K562 (cell line): ENCODE results near the gene SAP130. TPM values are rescaled to one million over a fixed set of nuclear protein-coding genes. Genes with fewer than 3 reads are reported as not detected.

ENCODE experiments used
- ATAC-seq: fragments of 200-7000 bp; cut with Tn5 transposase; 3 replicates; pipeline ENCODE4 v1.9.1; 2020; ENCODE audit warnings: moderate library complexity
- BruUV-seq: library from RNA; stranded (reverse); fragments of 400-500 nt; replicated peaks from 2 replicates; lab custom pipeline; 2021; lab: Mats Ljungman, UMichigan
- CTCF ChIA-PET: fragments of 300-600 bp; formaldehyde crosslinking; extraction: SDS; loops from one replicate; lab custom pipeline; 2021; ENCODE audit warnings: low intra/inter-chr PET ratio; lab: Yijun Ruan, JAX
- POLR2A ChIA-PET: fragments of 300-600, 350-650 bp; sonication (Branson Sonifier 250); formaldehyde crosslinking; extraction: SDS; loops from one replicate; lab custom pipeline; 2021; ENCODE audit warnings: antibody characterized with exemption, inconsistent platforms; lab: Yijun Ruan, JAX
- DNase-seq, 4 experiments: peaks; one replicate each; pipeline versions ENCODE4 v3.0.0 to v3.0.0-alpha.2; 2011 to 2018; ENCODE audit warnings: low spot score in 3 of 4, mixed read lengths in 3 of 4; ENCODE audit errors: extremely low read depth in 1 of 4
- FAIRE-seq: peaks from 2 replicates; lab custom pipeline; 2011; peaks lifted over from hg19 to GRCh38; lab: Jason Lieb, UNC
- H2AFZ ChIP-seq: 2 replicates; pipeline ENCODE4 v1.6.0; 2011; ENCODE audit warnings: low read depth, low read length, control low read depth, inconsistent platforms
- H3K27ac ChIP-seq: fragments of 200-600 bp; 3 replicates; pipeline ENCODE4 v1.8.0; 2011; ENCODE audit warnings: low read depth, mild to moderate bottlenecking, control low read depth, inconsistent platforms, low read length, moderate library complexity, mixed read lengths; ENCODE audit errors: extremely low read depth
- H3K27me3 ChIP-seq, 2 experiments: fragments of 300-600 bp in 1 of 2; 2 replicates in 1 of 2; 3 replicates in 1 of 2; pipeline versions ENCODE4 v1.6.0 to v1.8.0; 2011; ENCODE audit warnings: inconsistent platforms in 2 of 2, low read length in 2 of 2, mild to moderate bottlenecking in 1 of 2, mixed read lengths in 1 of 2, moderate library complexity in 1 of 2; ENCODE audit not compliant: control insufficient read depth in 2 of 2, insufficient read depth in 2 of 2
- H3K36me3 ChIP-seq: fragments of 300-600 bp; 3 replicates; pipeline ENCODE4 v1.8.0; 2011; ENCODE audit warnings: mild to moderate bottlenecking, low read length, inconsistent platforms; ENCODE audit not compliant: control insufficient read depth, insufficient read depth
- H3K4me1 ChIP-seq, 2 experiments: fragments of 200-600 bp in 1 of 2; replicated peaks in 1 of 2; 2 replicates in 1 of 2; 3 replicates in 1 of 2; pipeline versions ENCODE4 v1.5.1 to v1.8.0; 2011; ENCODE audit warnings: inconsistent platforms in 2 of 2, low read length in 2 of 2, mild to moderate bottlenecking in 1 of 2, mixed read lengths in 1 of 2, moderate library complexity in 1 of 2; ENCODE audit not compliant: control insufficient read depth in 2 of 2, insufficient read depth in 2 of 2
- H3K4me2 ChIP-seq: 2 replicates; pipeline ENCODE4 v1.6.1; 2011; ENCODE audit warnings: low read length, control low read depth, inconsistent platforms, mixed read lengths; ENCODE audit not compliant: insufficient read depth
- H3K4me3 ChIP-seq: fragments of 200-600 bp; sonication (generic), shearing (Covaris generic); 2 replicates; pipeline ENCODE4 v1.5.1; 2016; ENCODE audit warnings: control low read depth, inconsistent platforms
- H3K79me2 ChIP-seq: fragments of 200-600 bp; 3 replicates; pipeline ENCODE4 v1.8.0; 2011; ENCODE audit warnings: low read length, inconsistent platforms; ENCODE audit not compliant: control insufficient read depth, insufficient read depth
- H3K9ac ChIP-seq, 2 experiments: 2 replicates each; pipeline versions ENCODE4 v1.6.0 to v1.6.1; 2011; ENCODE audit warnings: low read depth in 2 of 2, low read length in 2 of 2, control low read depth in 1 of 2, inconsistent platforms in 1 of 2, mild to moderate bottlenecking in 1 of 2, mixed read lengths in 1 of 2; ENCODE audit not compliant: insufficient read depth in 1 of 2
- H3K9me1 ChIP-seq: one replicate; pipeline ENCODE4 v1.6.0; 2011; ENCODE audit warnings: inconsistent platforms, mild to moderate bottlenecking, low read length, moderate library complexity; ENCODE audit not compliant: control insufficient read depth, insufficient read depth
- H3K9me3 ChIP-seq: replicated peaks from 2 replicates; pipeline ENCODE4 v1.5.1; 2011; ENCODE audit warnings: low read depth, low read length, inconsistent platforms; ENCODE audit not compliant: control insufficient read depth, insufficient read depth
- H4K20me1 ChIP-seq: replicated peaks from 2 replicates; pipeline ENCODE4 v1.6.1; 2011; ENCODE audit warnings: low read length, inconsistent platforms, mixed read lengths; ENCODE audit not compliant: control insufficient read depth, insufficient read depth
- CEBPZ ChIP-seq: fragments of 150-350 bp; IDR thresholded peaks from 2 replicates; pipeline ENCODE4 v1.6.1; 2014; ENCODE audit warnings: low read depth, mild to moderate bottlenecking, low read length, borderline replicate concordance
- MEF2A ChIP-seq: IDR thresholded peaks from 2 replicates; pipeline ENCODE4 v1.6.1; 2011; ENCODE audit warnings: low read depth, mild to moderate bottlenecking, low read length, moderate library complexity; ENCODE audit not compliant: control insufficient read depth
- THRA ChIP-seq: fragments of 450-650 bp; IDR thresholded peaks from 2 replicates; pipeline ENCODE4 v1.6.1; 2017; ENCODE audit warnings: mild to moderate bottlenecking, moderate library complexity
- ZNF133 ChIP-seq: fragments of 250-450 bp; sonication (Bioruptor Pico); IDR thresholded peaks from 2 replicates; pipeline ENCODE4 v1.4.0; 2020; ENCODE audit warnings: mild to moderate bottlenecking
- ZNF239 ChIP-seq: fragments of 250-450 bp; sonication (Bioruptor Pico); IDR thresholded peaks from 2 replicates; pipeline ENCODE4 v1.4.0; 2020; ENCODE audit warnings: mild to moderate bottlenecking
- WGBS: fragments of 100-300 bp; shearing (Covaris generic); methylation state at CpG from one replicate; pipeline ENCODE4 v1.1.6; 2016; ENCODE audit warnings: low coverage, mixed read lengths; ENCODE audit not compliant: insufficient coverage; ENCODE audit errors: missing lambda C conversion rate; 5-methylcytosine and 5-hydroxymethylcytosine counted together
- in situ Hi-C: fragments of 300-500 bp; cut with MboI; formaldehyde crosslinking; loops from 4 replicates; pipeline ENCODE4 v1.15.0; 2018; ENCODE audit warnings: inconsistent platforms, mixed read lengths
- intact Hi-C: fragments of 100-400 bp; cut with micrococcal nuclease; formaldehyde crosslinking; loops from 2 replicates; pipeline ENCODE4 v1.14.2; 2022
- polyA plus RNA-seq, 8 experiments: library from polyadenylated mRNA; depleted of rRNA in 4 of 8; stranded (reverse) in 5 of 8; unstranded in 3 of 8; fragments of >200 nt; fragmentation: Nextera tagmentation in 2 of 8; fragmentation: Illumina TruSeq in 1 of 8; extraction: Ambion mirVana in 2 of 8; extraction: Trizol in 1 of 8; gene quantifications; 2 replicates each; pipeline versions ENCODE4 v1.2.1 to v1.2.3, GENCODE V29; 2011 to 2014; ENCODE audit warnings: inconsistent platforms in 1 of 8, missing spikeins in 1 of 8
- total RNA-seq, 7 experiments: library from RNA; depleted of rRNA in 6 of 7; stranded (reverse); fragments of >200 nt in 6 of 7; fragmentation: Illumina TruSeq in 2 of 7; extraction: Trizol in 2 of 7; gene quantifications; 2 replicates each; pipeline versions ENCODE4 v1.2.1 to v1.2.3, GENCODE V29; 2011 to 2021; ENCODE audit warnings: low replicate concordance in 1 of 7
- TF ChIP-seq, protein P1 (sequence below): fragments of 450-650 bp; IDR thresholded peaks from 2 replicates; pipeline ENCODE4 v1.7.0; 2016; ENCODE audit warnings: borderline replicate concordance
- TF ChIP-seq, protein P2 (sequence below): fragments of 250-450 bp; sonication (Bioruptor Pico); IDR thresholded peaks from 2 replicates; pipeline ENCODE4 v1.8.0; 2021; ENCODE audit warnings: moderate library complexity, mild to moderate bottlenecking, inconsistent platforms

SAP130 gene
- total and polyA plus RNA-seq, 9 of the 15 experiments (the other 6 are each of a cell fraction or from before 2014, with no cell fraction given): 4.5 to 33.4 (median 7.4) TPM

- H3K4me1 ChIP-seq: no peaks in the 10 kb centered on the region; a peak in 2 of 5 replicates
- in situ Hi-C loops (no loop called here), intact Hi-C loops (no loop called here)
- H3K27ac ChIP-seq: no peak overlapping the region
- POLR2A ChIA-PET: no interaction called here
- BruUV-seq: no TSS peak
- H3K36me3 ChIP-seq: no peaks in the 10 kb centered on the region
- DNase-seq (no peak), FAIRE-seq (no peak), ATAC-seq (no peak)
- WGBS: 20% methylated on average over 3 of the region's 3 CpGs
- no peak overlapping the region for H3K9ac ChIP-seq
- CTCF ChIA-PET: no interaction called here
- peaks cover 3% of the 10 kb centered on the region; the same call in 1 of the 2 replicates for H3K9me3 ChIP-seq
- no peak overlapping the region for H2AFZ ChIP-seq
- no peaks in the 10 kb centered on the region for H4K20me1 ChIP-seq
- no peaks in the 10 kb centered on the region for H3K9me1 ChIP-seq
- H3K79me2 ChIP-seq: no peaks in the 10 kb centered on the region
- peaks cover 0 to 13% of the 10 kb centered on the region in 2 experiments; a peak in 2 of 5 replicates for H3K27me3 ChIP-seq
- H3K4me2 ChIP-seq: no peak overlapping the region
- no peak overlapping the region for H3K4me3 ChIP-seq
- TF ChIP-seq MEF2A (no peak), ZNF133 (CRISPR knock-in tag) (no peak), CEBPZ (no peak), THRA (no peak), ZNF239 (CRISPR knock-in tag) (no peak)
- TF ChIP-seq, protein P1, sequence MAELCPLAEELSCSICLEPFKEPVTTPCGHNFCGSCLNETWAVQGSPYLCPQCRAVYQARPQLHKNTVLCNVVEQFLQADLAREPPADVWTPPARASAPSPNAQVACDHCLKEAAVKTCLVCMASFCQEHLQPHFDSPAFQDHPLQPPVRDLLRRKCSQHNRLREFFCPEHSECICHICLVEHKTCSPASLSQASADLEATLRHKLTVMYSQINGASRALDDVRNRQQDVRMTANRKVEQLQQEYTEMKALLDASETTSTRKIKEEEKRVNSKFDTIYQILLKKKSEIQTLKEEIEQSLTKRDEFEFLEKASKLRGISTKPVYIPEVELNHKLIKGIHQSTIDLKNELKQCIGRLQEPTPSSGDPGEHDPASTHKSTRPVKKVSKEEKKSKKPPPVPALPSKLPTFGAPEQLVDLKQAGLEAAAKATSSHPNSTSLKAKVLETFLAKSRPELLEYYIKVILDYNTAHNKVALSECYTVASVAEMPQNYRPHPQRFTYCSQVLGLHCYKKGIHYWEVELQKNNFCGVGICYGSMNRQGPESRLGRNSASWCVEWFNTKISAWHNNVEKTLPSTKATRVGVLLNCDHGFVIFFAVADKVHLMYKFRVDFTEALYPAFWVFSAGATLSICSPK: no peak
- TF ChIP-seq, protein P2, sequence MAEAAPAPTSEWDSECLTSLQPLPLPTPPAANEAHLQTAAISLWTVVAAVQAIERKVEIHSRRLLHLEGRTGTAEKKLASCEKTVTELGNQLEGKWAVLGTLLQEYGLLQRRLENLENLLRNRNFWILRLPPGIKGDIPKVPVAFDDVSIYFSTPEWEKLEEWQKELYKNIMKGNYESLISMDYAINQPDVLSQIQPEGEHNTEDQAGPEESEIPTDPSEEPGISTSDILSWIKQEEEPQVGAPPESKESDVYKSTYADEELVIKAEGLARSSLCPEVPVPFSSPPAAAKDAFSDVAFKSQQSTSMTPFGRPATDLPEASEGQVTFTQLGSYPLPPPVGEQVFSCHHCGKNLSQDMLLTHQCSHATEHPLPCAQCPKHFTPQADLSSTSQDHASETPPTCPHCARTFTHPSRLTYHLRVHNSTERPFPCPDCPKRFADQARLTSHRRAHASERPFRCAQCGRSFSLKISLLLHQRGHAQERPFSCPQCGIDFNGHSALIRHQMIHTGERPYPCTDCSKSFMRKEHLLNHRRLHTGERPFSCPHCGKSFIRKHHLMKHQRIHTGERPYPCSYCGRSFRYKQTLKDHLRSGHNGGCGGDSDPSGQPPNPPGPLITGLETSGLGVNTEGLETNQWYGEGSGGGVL (CRISPR knock-in tag): no peak
These were observed 29.5 kb upstream of the SAP130 start for GRCh38 chr2:128057334-128057733.
